Right lobe of liver (tissue), 6 donors: ENCODE results near the gene GBP1. TPM values are rescaled to one million over a fixed set of nuclear protein-coding genes. Genes with fewer than 3 reads are reported as not detected.

Experiments used
- ATAC-seq, 4 donors: fragments of 200-7000 bp; cut with Tn5 transposase; one replicate each; pipeline ENCODE4 v1.9.1; 2020; ENCODE audit warnings: mild to moderate bottlenecking in 4 of 4, moderate library complexity in 4 of 4
- DNase-seq, 3 donors: peaks; one replicate each; pipeline ENCODE4 v3.0.0-alpha.2; 2020
- H3K27ac ChIP-seq, 3 donors: fragments of 200-600 bp; one replicate each; pipeline ENCODE4 v1.8.0; 2022
- H3K27me3 ChIP-seq, 2 donors: fragments of 200-600 bp; one replicate each; pipeline ENCODE4 v1.8.0; 2022
- H3K36me3 ChIP-seq, 4 donors: fragments of 200-600 bp; sonication (generic) in 1 of 4; one replicate each; pipeline versions ENCODE4 v1.5.1 to v1.8.0; 2017 to 2022; ENCODE audit warnings: control low read depth in 1 of 4
- H3K4me1 ChIP-seq, 4 donors: fragments of 200-600 bp; sonication (generic) in 1 of 4; one replicate each; pipeline versions ENCODE4 v1.5.1 to v1.8.0; 2017 to 2022; ENCODE audit warnings: control low read depth in 1 of 4
- H3K4me3 ChIP-seq, 3 donors: fragments of 200-600 bp; one replicate each; pipeline ENCODE4 v1.8.0; 2022
- H3K9me3 ChIP-seq, 4 donors: fragments of 200-600 bp; sonication (generic) in 1 of 4; one replicate each; pipeline versions ENCODE4 v1.5.1 to v1.8.0; 2017 to 2022; ENCODE audit warnings: control low read depth in 1 of 4
- POLR2A ChIP-seq: fragments of 450-650 bp; IDR thresholded peaks from one replicate; pipeline ENCODE4 v1.6.1; 2017; ENCODE audit warnings: antibody characterized with exemption, mild to moderate bottlenecking
- WGBS: methylation state at CpG from one replicate; pipeline ENCODE4 v1.1.6; 2018; ENCODE audit warnings: low coverage, low lambda C conversion rate; ENCODE audit not compliant: insufficient coverage; ENCODE audit errors: missing lambda C conversion rate; 5-methylcytosine and 5-hydroxymethylcytosine counted together
- intact Hi-C, 2 donors: fragments of 100-400 bp; cut with DNase I; formaldehyde crosslinking; loops; one replicate each; pipeline versions ENCODE4 v1.11.2 to v1.14.1; 2022
- total RNA-seq, 6 experiments: library from RNA; depleted of rRNA in 2 of 6; stranded (reverse); fragments of >200 nt in 2 of 6; fragmentation: NEBNext Ultra II Directional in 3 of 6; extraction: Animal tissue kit (Norgen Biotek cat#: 25700) in 3 of 6; gene quantifications; one replicate each; pipeline versions ENCODE4 v1.1.0 to v1.2.4, GENCODE V29; 2016 to 2023
- TF ChIP-seq, protein P1 (sequence below), 4 donors: fragments of 200-600 bp in 3 of 4; fragments of 450-650 bp in 1 of 4; IDR thresholded peaks; one replicate each; pipeline versions ENCODE4 v1.5.1 to v1.8.0; 2016 to 2022; ENCODE audit warnings: antibody characterized with exemption in 4 of 4, mild to moderate bottlenecking in 2 of 4
- donor health status: DM: no; HTN: yes; CAD: no.
- donor health status: DM: no; HTN: no; CAD: no.
- donor health status: DM: no; HTN: no; CAD: no.
- donor health status: DM: no; HTN: yes; CAD: no.
- donor health status: DM: no; HTN: yes; CAD: no.

Gene GBP1
- total RNA-seq, 6 experiments from 2014 or later, result 9.7 to 153 (median 43.7) TPM

GRCh38 chr1:89044970-89045721 lies 19.9 kb downstream of the GBP1 start:
- 10% methylated on average over 2 of the region's 2 CpGs for WGBS
- Histone ChIP-seq H3K36me3 (no peaks in the 10 kb centered on the region), H3K27ac (peak overlapping the region; percentile 36 to 77 (median 68)), H3K4me1 (peaks cover 0 to 15% (median 7%) of the 10 kb centered on the region in 4 donors), H3K4me3 (peak overlapping the region in 1 of 3 donors; percentile 16), H3K27me3 (no peaks in the 10 kb centered on the region), H3K9me3 (no peaks in the 10 kb centered on the region)
- intact Hi-C loops, result no loop called here
- TF ChIP-seq, protein P1, sequence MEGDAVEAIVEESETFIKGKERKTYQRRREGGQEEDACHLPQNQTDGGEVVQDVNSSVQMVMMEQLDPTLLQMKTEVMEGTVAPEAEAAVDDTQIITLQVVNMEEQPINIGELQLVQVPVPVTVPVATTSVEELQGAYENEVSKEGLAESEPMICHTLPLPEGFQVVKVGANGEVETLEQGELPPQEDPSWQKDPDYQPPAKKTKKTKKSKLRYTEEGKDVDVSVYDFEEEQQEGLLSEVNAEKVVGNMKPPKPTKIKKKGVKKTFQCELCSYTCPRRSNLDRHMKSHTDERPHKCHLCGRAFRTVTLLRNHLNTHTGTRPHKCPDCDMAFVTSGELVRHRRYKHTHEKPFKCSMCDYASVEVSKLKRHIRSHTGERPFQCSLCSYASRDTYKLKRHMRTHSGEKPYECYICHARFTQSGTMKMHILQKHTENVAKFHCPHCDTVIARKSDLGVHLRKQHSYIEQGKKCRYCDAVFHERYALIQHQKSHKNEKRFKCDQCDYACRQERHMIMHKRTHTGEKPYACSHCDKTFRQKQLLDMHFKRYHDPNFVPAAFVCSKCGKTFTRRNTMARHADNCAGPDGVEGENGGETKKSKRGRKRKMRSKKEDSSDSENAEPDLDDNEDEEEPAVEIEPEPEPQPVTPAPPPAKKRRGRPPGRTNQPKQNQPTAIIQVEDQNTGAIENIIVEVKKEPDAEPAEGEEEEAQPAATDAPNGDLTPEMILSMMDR (IDR thresholded peaks at IDR 0.05), result no peak
- peak; percentile 38 for TF ChIP-seq POLR2A
- ATAC-seq, result peak; percentile 84 to 94 (median 90)
- no peak for DNase-seq

DNA sequence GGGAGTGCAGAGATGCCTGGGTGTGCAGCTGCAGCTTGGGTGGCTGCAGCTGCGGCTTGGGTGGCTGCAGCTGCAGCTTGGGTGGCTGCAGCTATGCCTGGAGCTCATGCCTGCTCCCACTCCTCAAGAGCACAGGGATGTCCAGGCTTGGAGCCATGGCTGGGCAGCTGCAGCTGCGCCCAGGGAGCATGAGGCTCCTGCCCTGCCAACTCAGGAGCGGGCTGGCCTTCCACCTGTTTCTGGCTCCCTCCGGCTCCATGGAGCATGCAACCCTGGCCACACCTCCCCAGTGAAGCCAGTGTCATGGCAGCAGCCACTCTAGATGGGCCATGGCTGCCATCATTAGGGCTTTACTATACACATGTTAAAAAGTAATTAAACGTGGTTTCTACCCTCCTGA lies 21.1 kb downstream of the GBP1 start:
- Histone ChIP-seq H3K36me3 (no peaks in the 10 kb centered on the region), H3K4me3 (no peak overlapping the region), H3K27ac (no peak overlapping the region), H3K27me3 (no peaks in the 10 kb centered on the region), H3K4me1 (peaks cover 0 to 15% (median 7%) of the 10 kb centered on the region in 4 donors), H3K9me3 (no peaks in the 10 kb centered on the region)
- ATAC-seq (no peak), DNase-seq (no peak)
- TF ChIP-seq, protein P1 (IDR thresholded peaks at IDR 0.05), result no peak
- TF ChIP-seq POLR2A, result no peak
- intact Hi-C loops, result no loop called here
- WGBS, result 79% methylated on average over 1 of the region's 5 CpGs

GRCh38 chr1:89042491-89042890 lies 22.5 kb downstream of the GBP1 start:
- Histone ChIP-seq H3K27me3 (no peaks in the 10 kb centered on the region), H3K4me3 (no peak overlapping the region), H3K9me3 (no peaks in the 10 kb centered on the region), H3K4me1 (peaks cover 0 to 15% (median 7%) of the 10 kb centered on the region in 4 donors), H3K27ac (no peak overlapping the region), H3K36me3 (no peaks in the 10 kb centered on the region)
- DNase-seq (no peak), ATAC-seq (no peak)
- no peak for TF ChIP-seq POLR2A
- TF ChIP-seq, protein P1 (IDR thresholded peaks at IDR 0.05), result no peak
- intact Hi-C loops, result no loop called here
- no CpG with 5 or more reads among the region's 7 CpGs for WGBS

GRCh38 chr1:89041721-89042120 lies 23.3 kb downstream of the GBP1 start:
- H3K9me3 ChIP-seq, result no peaks in the 10 kb centered on the region
- peaks cover 0 to 15% (median 7%) of the 10 kb centered on the region in 4 donors for H3K4me1 ChIP-seq
- no peak for ATAC-seq
- no peaks in the 10 kb centered on the region for H3K27me3 ChIP-seq
- WGBS, result 89% methylated on average over 1 of the region's 1 CpG
- H3K36me3 ChIP-seq, result no peaks in the 10 kb centered on the region
- no peak for DNase-seq
- TF ChIP-seq, protein P1 (IDR thresholded peaks at IDR 0.05), result no peak
- TF ChIP-seq POLR2A, result no peak
- no peak overlapping the region for H3K4me3 ChIP-seq
- intact Hi-C loops, result no loop called here
- H3K27ac ChIP-seq, result no peak overlapping the region
